HG02763 (cell line): ENCODE measurements around the gene AHRR.

ENCODE experiments used
- ATAC-seq: cut with Tn5 transposase; IDR thresholded peaks from one replicate; pipeline ENCODE4 v1.9.1; 2021; ENCODE audit warnings: mild to moderate bottlenecking, moderate library complexity; ENCODE audit not compliant: unreplicated experiment

The AHRR gene

DNA sequence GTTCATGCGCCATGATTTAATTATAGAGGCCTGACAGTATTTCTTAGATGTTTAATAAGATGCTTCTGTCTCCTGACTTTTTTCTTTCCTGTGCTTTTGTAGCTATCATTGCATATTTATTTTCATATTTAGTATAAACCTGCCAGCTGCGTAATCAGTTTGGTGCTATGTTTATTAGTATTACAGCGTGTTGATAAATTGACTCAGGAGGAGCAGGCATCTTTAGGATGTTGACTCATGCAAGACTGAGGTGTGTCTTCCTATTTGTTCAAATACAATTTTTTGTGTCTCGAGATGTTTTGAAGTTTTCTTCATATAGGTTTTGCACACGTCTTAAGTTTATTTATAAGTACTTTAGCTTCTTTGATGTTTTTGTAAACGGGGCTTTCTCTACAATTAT lies 85.5 kb downstream of the AHRR start:
- ATAC-seq = no peak

DNA sequence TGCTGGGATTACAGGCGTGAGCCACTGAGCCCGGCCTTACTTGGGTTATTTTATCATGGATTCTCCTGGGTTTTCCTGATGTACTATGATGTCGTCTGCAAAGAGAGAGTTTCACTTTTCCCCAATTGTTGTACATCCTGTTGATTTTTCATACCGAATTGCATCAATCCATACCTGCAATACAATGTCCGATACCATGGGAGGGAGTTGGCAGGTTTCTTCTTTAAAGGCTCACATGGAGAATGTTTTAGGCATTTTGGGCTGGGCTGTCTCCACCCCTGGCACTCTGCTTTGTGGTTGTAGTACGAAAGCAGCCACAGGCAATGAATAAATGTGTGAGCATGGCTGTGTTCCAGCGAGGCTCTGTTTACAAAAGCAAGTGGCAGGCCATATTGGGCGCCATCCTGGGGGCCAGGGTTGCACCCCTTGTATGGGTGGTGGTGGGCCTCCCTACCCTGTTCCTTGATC lies 86.3 kb downstream of the AHRR start:
- no peak for ATAC-seq

- no peak for ATAC-seq
These were observed 89.5 kb downstream of the AHRR start for GRCh38 chr5:410911-411517.

DNA sequence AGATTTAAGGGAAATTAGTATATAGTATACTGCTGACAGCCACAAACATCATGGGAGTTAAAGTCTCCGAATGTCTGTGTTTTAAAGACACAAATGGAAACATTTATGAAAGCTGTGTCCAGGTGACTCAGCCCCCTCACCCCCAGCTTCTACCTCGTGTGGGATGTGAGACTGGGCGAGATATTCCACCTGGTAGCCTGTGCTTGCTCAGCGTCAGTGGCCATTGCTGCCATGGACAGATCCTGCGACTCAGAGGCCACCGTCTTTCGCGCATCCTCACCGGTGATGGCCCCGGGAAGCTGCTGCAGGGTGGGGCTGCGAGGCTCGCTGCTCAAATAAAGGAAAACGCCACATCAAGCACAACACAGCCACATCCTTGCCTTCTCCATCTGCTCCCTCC lies 90.2 kb downstream of the AHRR start:
- no peak for ATAC-seq

GRCh38 chr5:414991-415927 lies 93.7 kb downstream of the AHRR start:
- peak; percentile 67 for ATAC-seq

GRCh38 chr5:415928-416635 lies 94.6 kb downstream of the AHRR start:
- no peak for ATAC-seq

DNA sequence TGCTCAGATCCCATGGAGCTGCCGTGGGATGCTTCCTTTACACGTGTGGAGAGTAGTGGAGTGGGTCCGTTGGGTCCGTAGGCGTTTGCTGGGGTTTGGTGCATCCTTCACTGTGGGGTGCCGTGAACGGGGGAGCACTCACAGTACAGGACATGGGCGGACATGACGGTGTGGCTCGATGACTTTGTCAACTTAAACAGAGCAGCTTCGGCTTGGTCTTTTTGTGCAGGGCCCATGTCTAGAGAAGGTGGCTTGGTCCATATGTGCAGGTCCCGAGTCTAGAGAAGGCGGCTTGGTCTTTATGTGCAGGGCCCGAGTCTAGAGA lies 95.1 kb downstream of the AHRR start:
- ATAC-seq = no peak

GRCh38 chr5:417301-418161 lies 96.0 kb downstream of the AHRR start:
- no peak for ATAC-seq

DNA sequence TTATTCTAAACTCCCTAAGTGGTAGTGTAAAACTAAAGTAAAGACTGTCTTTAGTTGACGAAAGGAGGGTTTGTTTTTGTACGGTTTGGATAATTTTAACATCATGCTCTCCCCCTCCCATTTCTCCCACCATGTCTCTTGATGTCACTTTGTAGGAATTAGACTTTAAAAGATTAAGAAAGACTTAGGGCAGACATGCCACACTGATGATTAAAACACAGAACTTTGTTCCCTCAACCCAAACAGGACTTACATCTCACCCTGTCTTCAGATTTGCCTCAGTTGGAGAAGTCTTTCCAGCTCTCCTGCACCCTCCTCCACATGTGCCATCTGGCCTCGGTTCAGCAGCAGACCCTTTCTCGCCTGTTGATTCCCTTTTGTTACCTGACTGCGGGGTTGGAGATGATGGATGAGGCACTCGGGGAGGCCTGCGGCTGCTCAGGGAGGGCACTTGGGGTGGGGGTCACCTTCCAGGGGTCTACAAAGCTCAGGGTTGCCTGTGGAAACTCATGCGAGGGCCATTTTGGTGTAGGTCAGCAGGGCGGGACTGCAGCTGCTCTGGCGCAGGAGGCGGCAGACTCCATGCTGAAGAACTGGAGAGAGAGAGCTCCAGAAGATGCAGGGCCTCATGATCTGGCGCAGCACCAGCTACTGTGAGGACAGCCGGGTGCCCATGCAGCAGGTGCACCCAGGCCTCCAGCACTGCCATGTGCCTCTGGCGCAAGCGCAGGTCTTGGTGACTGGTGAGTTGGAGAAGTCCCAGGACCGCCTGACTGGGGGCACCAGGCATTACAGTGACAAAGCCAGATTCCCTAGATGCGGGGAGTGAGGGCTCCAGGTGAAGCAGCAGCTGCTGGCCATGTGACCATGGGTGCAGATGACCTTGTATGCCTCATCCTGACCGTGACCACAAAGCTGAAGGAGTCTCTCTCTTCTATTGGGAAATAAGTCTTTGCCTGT lies 96.9 kb downstream of the AHRR start:
- no peak for ATAC-seq

DNA sequence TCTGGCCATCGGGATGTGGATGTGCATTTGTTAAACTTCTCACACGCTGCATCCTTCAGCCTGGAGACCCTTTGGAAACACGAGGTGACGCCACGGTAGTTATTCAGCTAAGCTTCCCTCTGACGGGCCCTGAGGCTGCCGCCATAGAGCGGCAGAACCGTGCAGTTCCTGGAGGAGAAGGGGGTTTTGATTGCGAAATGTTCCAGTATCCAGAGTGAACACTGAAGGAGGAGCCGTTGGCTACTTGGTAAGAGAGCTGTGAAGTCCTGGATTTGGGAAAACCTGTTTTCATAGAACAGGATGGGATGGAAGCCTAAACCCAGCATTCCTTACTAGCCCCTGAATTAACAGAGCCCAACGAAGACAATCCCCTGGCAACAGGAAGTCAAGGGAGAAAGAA lies 98.5 kb downstream of the AHRR start:
- ATAC-seq = no peak

- ATAC-seq = no peak
These were observed 99.2 kb downstream of the AHRR start for GRCh38 chr5:420632-421286.

DNA sequence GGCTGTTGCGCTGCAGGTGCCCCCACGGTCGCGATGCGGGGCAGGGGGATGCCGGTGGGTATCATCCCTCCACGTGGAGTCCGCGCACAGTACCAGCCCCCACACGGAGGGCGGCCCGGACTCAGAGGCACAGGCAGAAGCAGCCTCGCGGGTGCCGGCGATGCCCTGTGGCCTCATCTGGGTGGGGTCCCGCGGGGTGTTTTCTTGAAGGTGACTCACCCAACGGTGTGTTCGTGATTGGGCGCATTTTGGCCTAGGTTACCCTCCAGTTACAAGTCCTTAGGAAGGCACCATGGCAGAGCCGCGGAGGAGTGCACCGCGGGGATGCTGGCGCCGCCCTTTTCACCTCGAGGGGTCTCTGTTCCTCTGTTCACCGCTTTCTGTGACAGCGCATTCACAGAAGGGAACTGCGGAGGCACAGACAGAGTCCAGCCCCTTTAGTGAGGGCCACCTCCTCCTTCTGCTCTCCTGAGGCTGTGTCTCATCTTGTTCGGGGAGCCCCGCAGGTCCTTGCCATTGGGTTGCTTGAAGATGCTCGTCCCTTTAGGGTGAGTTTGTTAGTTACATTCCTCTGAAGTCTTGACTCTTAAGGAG lies 99.9 kb downstream of the AHRR start:
- no peak for ATAC-seq

DNA sequence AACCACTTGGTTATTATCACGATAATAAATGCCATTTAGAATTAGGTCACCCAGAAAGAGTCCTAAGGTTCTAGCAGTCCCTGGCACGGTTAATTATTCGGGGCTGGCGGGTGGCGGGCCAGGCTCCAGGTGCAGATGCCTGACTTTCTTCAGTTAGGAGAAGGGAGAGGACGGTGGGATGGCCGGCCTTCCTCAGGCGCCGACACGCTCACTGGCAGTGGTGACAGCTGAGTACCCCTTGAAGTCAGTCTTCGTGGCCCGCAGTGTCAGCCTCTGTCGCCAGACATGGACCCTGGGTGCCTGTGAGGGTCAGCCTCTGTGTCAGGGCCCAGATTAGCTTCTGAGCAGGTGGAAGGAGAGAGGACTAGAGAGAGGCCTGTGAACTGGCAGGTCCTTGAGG lies 100.4 kb downstream of the AHRR start:
- ATAC-seq = no peak

DNA sequence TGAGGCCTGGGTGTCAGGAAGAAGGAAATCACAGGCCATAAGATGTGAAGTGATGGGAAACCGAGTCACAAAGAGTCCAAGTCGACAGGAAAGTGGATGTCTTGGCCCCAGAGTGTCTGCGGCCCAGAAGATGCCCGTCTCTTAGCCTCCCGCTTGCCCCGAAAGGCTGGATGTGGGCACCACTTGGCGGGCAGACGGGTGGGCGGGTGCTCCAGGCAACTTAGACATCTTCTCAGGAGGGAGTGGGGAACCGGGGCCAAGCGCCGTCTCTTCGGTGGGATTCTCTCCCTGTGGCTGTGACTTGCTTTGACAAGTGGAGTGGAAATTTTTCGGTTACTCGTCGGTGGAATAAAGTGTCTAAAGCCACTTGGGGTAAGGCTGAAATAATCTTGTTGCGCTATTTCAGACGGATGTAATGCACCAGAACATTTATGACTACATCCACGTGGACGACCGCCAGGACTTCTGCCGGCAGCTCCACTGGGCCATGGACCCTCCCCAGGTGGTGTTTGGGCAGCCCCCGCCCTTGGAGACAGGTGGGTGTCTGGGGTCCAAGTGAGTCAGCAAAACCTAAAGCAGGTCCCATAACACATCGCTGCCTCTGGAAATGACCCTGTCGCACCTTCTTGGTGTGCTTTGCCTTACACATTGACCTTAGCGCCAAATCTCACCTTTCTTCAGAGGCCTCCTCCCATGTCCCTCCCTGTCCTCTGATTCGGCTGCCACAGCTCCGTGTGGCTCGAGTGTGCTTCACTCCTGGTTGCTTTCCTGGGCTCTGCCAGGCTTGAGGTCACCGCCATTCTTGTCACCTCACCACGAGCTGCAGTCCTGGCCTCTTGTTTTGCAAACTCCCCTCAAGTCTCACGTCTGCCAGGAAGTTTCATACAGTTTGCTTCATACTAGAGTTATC lies 101.1 kb downstream of the AHRR start:
- ATAC-seq = no peak

GRCh38 chr5:423233-423565 lies 101.7 kb downstream of the AHRR start:
- ATAC-seq = no peak

DNA sequence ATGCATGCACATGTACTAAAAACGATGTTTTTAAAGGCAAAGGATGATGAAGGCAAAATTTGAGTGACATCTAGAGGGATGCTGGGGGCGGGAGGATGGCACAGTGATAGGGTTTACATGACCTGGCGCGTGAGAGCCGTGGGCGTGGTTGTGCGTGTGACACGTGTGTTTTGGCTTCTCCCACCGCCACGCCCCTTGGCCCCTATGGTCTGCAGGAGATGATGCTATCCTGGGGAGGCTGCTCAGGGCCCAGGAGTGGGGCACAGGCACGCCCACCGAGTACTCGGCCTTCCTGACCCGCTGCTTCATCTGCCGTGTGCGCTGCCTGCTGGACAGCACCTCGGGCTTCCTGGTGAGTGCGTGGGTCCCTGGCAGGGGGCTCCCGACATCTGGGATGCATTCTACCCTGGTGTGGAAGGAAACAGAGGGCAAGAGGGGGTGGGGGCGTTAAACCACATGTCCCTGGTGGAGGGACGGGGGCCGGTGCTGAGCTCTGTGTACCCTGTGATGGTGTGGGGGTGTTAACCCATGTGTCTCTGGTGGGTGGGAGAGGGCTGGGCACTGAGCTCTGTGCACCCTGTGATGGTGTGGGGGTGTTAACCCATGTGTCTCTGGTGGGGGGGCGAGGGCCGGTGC lies 102.2 kb downstream of the AHRR start:
- no peak for ATAC-seq

DNA sequence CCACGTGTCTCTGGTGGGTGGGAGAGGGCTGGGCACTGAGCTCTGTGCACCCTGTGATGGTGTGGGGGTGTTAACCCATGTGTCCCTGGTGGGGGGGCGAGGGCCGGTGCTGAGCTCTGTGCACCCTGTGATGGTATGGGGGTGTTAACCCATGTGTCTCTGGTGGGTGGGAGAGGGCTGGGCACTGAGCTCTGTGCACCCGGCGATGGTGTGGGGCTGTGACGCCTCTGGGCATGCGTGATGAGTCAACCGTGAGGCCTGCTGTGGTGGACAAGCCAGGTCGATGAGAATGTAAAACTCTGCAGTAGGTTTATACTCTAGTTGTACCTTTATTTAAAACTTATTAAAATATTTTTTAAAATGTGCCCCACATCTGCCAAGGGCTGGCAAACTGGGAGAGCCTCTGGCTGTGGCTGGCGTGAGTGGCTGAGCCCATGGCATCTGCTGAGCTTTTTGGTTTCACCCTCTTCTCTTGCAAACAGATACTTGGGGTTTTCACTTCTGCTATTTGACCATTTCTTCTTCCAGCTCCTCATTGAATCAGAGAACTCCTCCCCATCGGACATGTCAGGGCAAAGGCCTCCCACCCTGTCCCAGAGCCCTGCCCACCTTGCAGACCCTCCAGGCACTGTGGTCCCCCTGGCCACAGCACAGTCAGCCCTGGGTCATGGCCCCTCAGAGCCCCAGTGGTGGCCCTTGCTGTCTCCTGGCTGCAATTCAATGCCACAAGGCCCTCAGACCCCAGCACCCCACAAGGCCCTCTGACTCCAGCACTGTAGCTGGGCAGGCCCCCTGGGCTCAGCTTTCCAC lies 103.0 kb downstream of the AHRR start:
- ATAC-seq = peak; percentile 81
